ENCODE results near the gene PRH1.

The PRH1 gene

GRCh38 chr12:10873378-10873777 is 10.7 kb downstream of the PRH1 start:
- Histone ChIP-seq H3K36me3 (ENCODE audit: control insufficient read depth, insufficient read depth, low read length) (peaks cover 5% of the 10 kb centered on the region), H3K27ac (ENCODE audit: low read depth, low read length) (no peak overlapping the region), H3K9ac (ENCODE audit: low read length) (no peak overlapping the region), H3K4me3 (ENCODE audit: low read length) (no peak overlapping the region), H3K27me3 (ENCODE audit: control insufficient read depth, insufficient read depth, low read length) (no peaks in the 10 kb centered on the region), H3K4me1 (ENCODE audit: control insufficient read depth, insufficient read depth, low read length) (no peaks in the 10 kb centered on the region)

DNA sequence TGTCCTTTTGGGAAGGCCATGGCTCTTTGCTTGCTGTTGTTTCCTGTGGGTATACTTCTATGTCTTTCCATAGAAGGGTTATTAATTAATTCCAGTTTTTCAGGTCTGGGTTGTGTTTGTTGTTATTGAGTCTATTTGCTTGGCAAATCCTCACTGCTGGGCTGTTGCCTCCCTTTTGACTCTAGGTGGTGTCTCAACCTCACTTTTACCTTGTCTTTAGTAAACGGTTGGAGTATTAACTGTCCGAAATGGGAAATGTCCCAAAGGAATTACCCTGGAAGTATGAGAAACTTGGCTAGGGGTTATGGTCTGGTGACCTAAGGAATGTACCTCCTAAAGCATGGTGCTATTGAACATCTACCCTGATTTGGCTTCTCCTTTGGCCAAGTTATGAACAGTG is 16.7 kb downstream of the PRH1 start:
- Histone ChIP-seq H3K27me3 (ENCODE audit: control insufficient read depth, insufficient read depth, low read length) (no peaks in the 10 kb centered on the region), H3K4me1 (ENCODE audit: control insufficient read depth, insufficient read depth, low read length) (no peaks in the 10 kb centered on the region), H3K4me3 (ENCODE audit: low read length) (no peak overlapping the region), H3K27ac (ENCODE audit: low read depth, low read length) (no peak overlapping the region), H3K9ac (ENCODE audit: low read length) (no peak overlapping the region), H3K36me3 (ENCODE audit: control insufficient read depth, insufficient read depth, low read length) (no peaks in the 10 kb centered on the region)

DNA sequence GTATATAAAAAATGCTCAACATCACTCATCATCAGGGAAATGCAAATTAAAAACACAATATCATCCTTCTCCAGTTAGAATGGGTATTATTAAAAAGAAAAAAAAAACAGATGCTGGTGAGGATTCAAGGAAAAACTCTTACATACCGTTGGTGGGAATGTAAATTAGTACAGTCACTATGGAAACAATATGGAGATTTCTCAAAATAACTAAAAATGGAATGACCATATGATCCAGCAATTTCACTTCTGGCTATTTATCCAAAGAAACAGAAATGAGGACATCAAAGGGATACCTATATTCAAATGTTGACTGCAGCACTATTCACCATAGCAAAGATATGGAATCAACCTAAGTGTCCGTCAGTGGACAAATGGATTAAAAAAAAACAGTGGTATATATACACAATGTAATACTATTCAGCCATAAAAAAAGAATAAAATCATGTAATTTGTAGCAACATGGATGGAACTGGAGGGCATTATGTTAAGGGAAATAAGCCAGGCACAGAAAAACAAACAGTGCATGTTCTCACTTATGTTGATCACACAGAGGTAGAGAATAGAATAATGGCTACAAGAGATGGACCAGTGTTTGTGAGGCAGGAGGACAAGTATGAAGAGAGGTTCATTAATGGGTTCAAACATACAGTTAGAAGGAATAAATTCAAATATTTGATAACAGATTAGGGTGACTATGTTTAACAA is 20.4 kb downstream of the PRH1 start:
- H3K4me1 ChIP-seq (ENCODE audit: control insufficient read depth, insufficient read depth, low read length), result no peaks in the 10 kb centered on the region
- H3K4me3 ChIP-seq (ENCODE audit: low read length), result no peak overlapping the region
- H3K27me3 ChIP-seq (ENCODE audit: control insufficient read depth, insufficient read depth, low read length), result no peaks in the 10 kb centered on the region
- no peak overlapping the region for H3K9ac ChIP-seq (ENCODE audit: low read length)
- no peaks in the 10 kb centered on the region for H3K36me3 ChIP-seq (ENCODE audit: control insufficient read depth, insufficient read depth, low read length)
- H3K27ac ChIP-seq (ENCODE audit: low read depth, low read length), result no peak overlapping the region

- H3K4me3 ChIP-seq (ENCODE audit: low read length), result no peak overlapping the region
- no peaks in the 10 kb centered on the region for H3K4me1 ChIP-seq (ENCODE audit: control insufficient read depth, insufficient read depth, low read length)
- H3K27me3 ChIP-seq (ENCODE audit: control insufficient read depth, insufficient read depth, low read length), result no peaks in the 10 kb centered on the region
- H3K36me3 ChIP-seq (ENCODE audit: control insufficient read depth, insufficient read depth, low read length), result peaks cover 5% of the 10 kb centered on the region
- H3K9ac ChIP-seq (ENCODE audit: low read length), result no peak overlapping the region
- H3K27ac ChIP-seq (ENCODE audit: low read depth, low read length), result no peak overlapping the region
Measured at GRCh38 chr12:10861366-10861765, 22.7 kb downstream of the PRH1 start.

DNA sequence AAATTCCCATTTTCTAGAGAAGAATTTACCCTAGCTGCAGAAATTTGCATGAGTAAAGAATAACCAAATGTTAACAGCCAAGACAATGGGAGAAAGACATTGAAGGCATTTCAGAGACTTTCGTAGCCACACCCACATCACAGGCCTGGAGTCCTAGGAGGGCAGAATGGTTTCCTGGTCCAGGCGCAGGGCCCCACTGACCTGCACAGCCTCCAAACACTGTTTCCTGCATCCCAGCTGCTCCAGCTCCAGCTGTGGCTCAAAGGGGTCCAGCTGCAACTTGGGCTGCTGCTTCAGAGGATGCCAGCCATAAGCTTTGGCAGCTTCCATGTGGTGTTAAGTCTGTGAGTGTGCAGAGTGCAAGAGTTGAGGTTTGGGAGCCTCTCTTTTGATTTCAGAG is 28.2 kb downstream of the PRH1 start:
- Histone ChIP-seq H3K4me3 (ENCODE audit: low read length) (no peak overlapping the region), H3K27ac (ENCODE audit: low read depth, low read length) (no peak overlapping the region)

DNA sequence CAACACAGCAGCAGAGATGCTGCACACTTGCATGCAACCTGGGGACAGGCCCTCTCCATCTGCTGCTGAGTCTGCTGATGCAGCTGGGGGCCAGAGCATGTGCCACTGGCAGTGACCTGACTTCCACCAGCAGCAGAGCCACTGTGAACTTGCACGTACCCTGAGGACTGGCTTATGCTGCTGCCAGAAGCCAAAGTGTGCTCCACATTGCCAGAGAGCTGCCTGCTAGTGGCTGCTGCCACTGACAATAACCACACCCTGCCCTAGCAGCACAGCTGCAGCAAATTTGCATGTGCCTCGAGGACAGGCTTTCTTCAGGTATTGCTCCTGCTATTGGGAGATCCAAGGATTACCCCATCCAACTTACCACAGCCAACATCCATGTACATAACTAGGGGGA is 30.3 kb downstream of the PRH1 start:
- no peak overlapping the region for H3K9ac ChIP-seq (ENCODE audit: low read length)
- H3K27ac ChIP-seq (ENCODE audit: low read depth, low read length), result no peak overlapping the region
- H3K27me3 ChIP-seq (ENCODE audit: control insufficient read depth, insufficient read depth, low read length), result no peaks in the 10 kb centered on the region
- no peaks in the 10 kb centered on the region for H3K4me1 ChIP-seq (ENCODE audit: control insufficient read depth, insufficient read depth, low read length)
- H3K4me3 ChIP-seq (ENCODE audit: low read length), result no peak overlapping the region
- H3K36me3 ChIP-seq (ENCODE audit: control insufficient read depth, insufficient read depth, low read length), result peaks cover 5% of the 10 kb centered on the region

More for the DNA sequence above, 28.2 kb downstream of the PRH1 start:
- peaks cover 5% of the 10 kb centered on the region for H3K36me3 ChIP-seq (ENCODE audit: control insufficient read depth, insufficient read depth, low read length)
- H3K9ac ChIP-seq (ENCODE audit: low read length), result no peak overlapping the region
- no peaks in the 10 kb centered on the region for H3K27me3 ChIP-seq (ENCODE audit: control insufficient read depth, insufficient read depth, low read length)
- H3K4me1 ChIP-seq (ENCODE audit: control insufficient read depth, insufficient read depth, low read length), result no peaks in the 10 kb centered on the region

- no peaks in the 10 kb centered on the region for H3K4me1 ChIP-seq (ENCODE audit: control insufficient read depth, insufficient read depth, low read length)
- no peaks in the 10 kb centered on the region for H3K27me3 ChIP-seq (ENCODE audit: control insufficient read depth, insufficient read depth, low read length)
- no peak overlapping the region for H3K27ac ChIP-seq (ENCODE audit: low read depth, low read length)
- H3K9ac ChIP-seq (ENCODE audit: low read length), result no peak overlapping the region
- no peaks in the 10 kb centered on the region for H3K36me3 ChIP-seq (ENCODE audit: control insufficient read depth, insufficient read depth, low read length)
- H3K4me3 ChIP-seq (ENCODE audit: low read length), result no peak overlapping the region
Measured at GRCh38 chr12:10851243-10851858, 32.7 kb downstream of the PRH1 start.

GRCh38 chr12:10849425-10849878 is 34.6 kb downstream of the PRH1 start, which contains the start of gene PRR4:
Gene PRR4, minus strand, starts transcription at chr12:10849475. Its CDS starts 38 bp downstream, at chr12:10849437.
- Histone ChIP-seq H3K4me1 (ENCODE audit: control insufficient read depth, insufficient read depth, low read length) (no peaks in the 10 kb centered on the region), H3K27ac (ENCODE audit: low read depth, low read length) (no peak within 1 kb of the TSS), H3K4me3 (ENCODE audit: low read length) (no peak within 1 kb of the TSS), H3K27me3 (ENCODE audit: control insufficient read depth, insufficient read depth, low read length) (no peaks in the 10 kb centered on the region), H3K36me3 (ENCODE audit: control insufficient read depth, insufficient read depth, low read length) (no peaks in the 10 kb centered on the region), H3K9ac (ENCODE audit: low read length) (no peak within 1 kb of the TSS)

- Histone ChIP-seq H3K4me3 (ENCODE audit: low read length) (no peak overlapping the region), H3K4me1 (ENCODE audit: control insufficient read depth, insufficient read depth, low read length) (no peaks in the 10 kb centered on the region), H3K27me3 (ENCODE audit: control insufficient read depth, insufficient read depth, low read length) (no peaks in the 10 kb centered on the region), H3K9ac (ENCODE audit: low read length) (no peak overlapping the region), H3K36me3 (ENCODE audit: control insufficient read depth, insufficient read depth, low read length) (no peaks in the 10 kb centered on the region), H3K27ac (ENCODE audit: low read depth, low read length) (no peak overlapping the region)
Measured at GRCh38 chr12:10847744-10848143, 36.3 kb downstream of the PRH1 start.

GRCh38 chr12:10842862-10843261 is 41.2 kb downstream of the PRH1 start:
- no peaks in the 10 kb centered on the region for H3K36me3 ChIP-seq (ENCODE audit: control insufficient read depth, insufficient read depth, low read length)
- H3K9ac ChIP-seq (ENCODE audit: low read length), result no peak overlapping the region
- no peaks in the 10 kb centered on the region for H3K27me3 ChIP-seq (ENCODE audit: control insufficient read depth, insufficient read depth, low read length)
- no peak overlapping the region for H3K27ac ChIP-seq (ENCODE audit: low read depth, low read length)
- no peaks in the 10 kb centered on the region for H3K4me1 ChIP-seq (ENCODE audit: control insufficient read depth, insufficient read depth, low read length)
- H3K4me3 ChIP-seq (ENCODE audit: low read length), result no peak overlapping the region

GRCh38 chr12:10838461-10838860 is 45.6 kb downstream of the PRH1 start:
- H3K9ac ChIP-seq (ENCODE audit: low read length), result no peak overlapping the region
- H3K4me3 ChIP-seq (ENCODE audit: low read length), result no peak overlapping the region
- H3K27ac ChIP-seq (ENCODE audit: low read depth, low read length), result no peak overlapping the region
- no peaks in the 10 kb centered on the region for H3K36me3 ChIP-seq (ENCODE audit: control insufficient read depth, insufficient read depth, low read length)
- H3K4me1 ChIP-seq (ENCODE audit: control insufficient read depth, insufficient read depth, low read length), result no peaks in the 10 kb centered on the region
- no peaks in the 10 kb centered on the region for H3K27me3 ChIP-seq (ENCODE audit: control insufficient read depth, insufficient read depth, low read length)

Data from rectal smooth muscle tissue (tissue), 1 donor.